HCT116 (cell line): ENCODE measurements around the gene BDH1. TPM values are rescaled to one million over a fixed set of nuclear protein-coding genes. Genes with fewer than 3 reads are reported as not detected.

Source experiments
- ATAC-seq: fragments of 200-7000 bp; cut with Tn5 transposase; 2 replicates; pipeline ENCODE4 v1.9.1; 2020; ENCODE audit warnings: mild to moderate bottlenecking, moderate library complexity
- BruUV-seq: library from RNA; stranded (reverse); fragments of 400-500 nt; replicated peaks from 2 replicates; lab custom pipeline; 2021; lab: Mats Ljungman, UMichigan
- CTCF ChIA-PET: fragments of 300-600 bp; sonication (Branson Sonifier 250); formaldehyde crosslinking; loops from one replicate; lab custom pipeline; 2021; ENCODE audit warnings: antibody characterized with exemption; lab: Charles Lee
- POLR2A ChIA-PET: fragments of 300-600, 350-600 bp; sonication (Branson Sonifier 250); formaldehyde crosslinking; loops from one replicate; lab custom pipeline; 2021; ENCODE audit warnings: antibody characterized with exemption; lab: Charles Lee
- RAD21 ChIA-PET, 2 experiments: fragments of 300-600 bp; sonication (Branson Sonifier 250); formaldehyde crosslinking; loops; one replicate each; lab custom pipeline; 2023; ENCODE audit warnings: low total read pairs in 2 of 2; ENCODE audit not compliant: uncharacterized antibody in 2 of 2, unreplicated experiment in 2 of 2, low non-redundant PET in 1 of 2; lab: Charles Lee
- DNase-seq: peaks from one replicate; pipeline ENCODE4 v3.0.0-alpha.2; 2010; ENCODE audit warnings: low read depth, low spot score
- H2AFZ ChIP-seq: fragments of 200-600 bp; shearing (Covaris generic), sonication (generic); 2 replicates; pipeline ENCODE4 v1.6.1; 2017; ENCODE audit warnings: low read depth, mixed run types, mixed read lengths, antibody characterized with exemption, low read length; ENCODE audit not compliant: poor library complexity, severe bottlenecking
- H3K27ac ChIP-seq: 2 replicates; pipeline ENCODE4 v1.5.1; 2012; ENCODE audit warnings: low read depth, low read length
- H3K27me3 ChIP-seq: fragments of 200-600 bp; sonication (generic); 2 replicates; pipeline ENCODE4 v1.6.1; 2016; ENCODE audit warnings: mixed run types, low read length, mixed read lengths; ENCODE audit not compliant: insufficient read depth
- H3K36me3 ChIP-seq, 2 experiments: fragments of 200-500 bp in 1 of 2; fragments of 200-600 bp in 1 of 2; sonication (Bioruptor generic) in 1 of 2; sonication (generic) in 1 of 2; 2 replicates each; pipeline versions ENCODE4 v1.5.1 to v1.6.1; 2014 to 2016; ENCODE audit warnings: low read length in 2 of 2, inconsistent platforms in 1 of 2, mixed read lengths in 1 of 2, mixed run types in 1 of 2; ENCODE audit not compliant: insufficient read depth in 2 of 2, control insufficient read depth in 1 of 2
- H3K4me1 ChIP-seq, 2 experiments: fragments of 200-600 bp in 1 of 2; sonication (generic) in 1 of 2; 2 replicates each; pipeline versions ENCODE4 v1.5.1 to v1.6.1; 2012 to 2017; ENCODE audit warnings: low read length in 2 of 2, inconsistent platforms in 1 of 2, mild to moderate bottlenecking in 1 of 2, mixed read lengths in 1 of 2, mixed run types in 1 of 2, moderate library complexity in 1 of 2; ENCODE audit not compliant: insufficient read depth in 2 of 2, control insufficient read depth in 1 of 2
- H3K4me2 ChIP-seq: fragments of 200-600 bp; sonication (generic); 2 replicates; pipeline ENCODE4 v1.6.1; 2017; ENCODE audit warnings: mixed run types, low read length, mixed read lengths
- H3K4me3 ChIP-seq, 2 experiments: fragments of 200-600 bp in 1 of 2; sonication (generic) in 1 of 2; replicated peaks in 1 of 2; 2 replicates each; pipeline ENCODE4 v1.5.1; 2011 to 2016; ENCODE audit warnings: low read length in 2 of 2, control low read depth in 1 of 2, low read depth in 1 of 2, mild to moderate bottlenecking in 1 of 2, mixed read lengths in 1 of 2, mixed run types in 1 of 2
- H3K79me2 ChIP-seq: fragments of 200-600 bp; sonication (generic); 2 replicates; pipeline ENCODE4 v1.6.1; 2017; ENCODE audit warnings: mild to moderate bottlenecking, mixed run types, low read length, moderate library complexity, mixed read lengths; ENCODE audit not compliant: insufficient read depth
- H3K9ac ChIP-seq: fragments of 200-600 bp; sonication (generic); 2 replicates; pipeline ENCODE4 v1.6.1; 2016; ENCODE audit warnings: low read length, mixed read lengths
- H3K9me2 ChIP-seq: fragments of 200-600 bp; sonication (generic), shearing (Covaris generic); 2 replicates; pipeline ENCODE4 v1.6.1; 2017; ENCODE audit warnings: mixed run types, mild to moderate bottlenecking, moderate library complexity; ENCODE audit not compliant: insufficient read depth
- H3K9me3 ChIP-seq, 2 experiments: fragments of 200-500 bp in 1 of 2; fragments of 200-600 bp in 1 of 2; sonication (Bioruptor generic) in 1 of 2; sonication (generic) in 1 of 2; 2 replicates each; pipeline ENCODE4 v1.6.1; 2014 to 2017; ENCODE audit warnings: low read length in 2 of 2, mixed read lengths in 2 of 2, inconsistent platforms in 1 of 2, low read depth in 1 of 2, mild to moderate bottlenecking in 1 of 2, mixed run types in 1 of 2, moderate library complexity in 1 of 2; ENCODE audit not compliant: control insufficient read depth in 1 of 2, insufficient read depth in 1 of 2
- H4K20me1 ChIP-seq: fragments of 200-600 bp; sonication (generic), shearing (Covaris generic); 2 replicates; pipeline ENCODE4 v1.6.1; 2017; ENCODE audit warnings: mixed run types, mild to moderate bottlenecking, moderate library complexity; ENCODE audit not compliant: insufficient read depth
- CBX3 ChIP-seq: IDR thresholded peaks from 2 replicates; pipeline ENCODE4 v1.6.1; 2012; ENCODE audit warnings: low read depth
- EGR1 ChIP-seq: IDR thresholded peaks from 2 replicates; pipeline ENCODE4 v1.6.1; 2012; ENCODE audit warnings: low read depth
- POLR2A ChIP-seq: IDR thresholded peaks from 2 replicates; pipeline ENCODE4 v1.7.0; 2011; ENCODE audit warnings: borderline replicate concordance; ENCODE audit not compliant: insufficient read depth, insufficient read length; ENCODE audit errors: extremely low read depth
- RAD21 ChIP-seq: IDR thresholded peaks from 2 replicates; pipeline ENCODE4 v1.6.1; 2012; ENCODE audit warnings: low read depth, mild to moderate bottlenecking
- SP1 ChIP-seq: IDR thresholded peaks from 2 replicates; pipeline ENCODE4 v1.6.1; 2012; ENCODE audit warnings: low read depth
- ZFX ChIP-seq: fragments of 450-650 bp; IDR thresholded peaks from 2 replicates; pipeline ENCODE4 v1.6.1; 2017
- intact Hi-C: fragments of 100-400 bp; cut with micrococcal nuclease; formaldehyde crosslinking; loops from 2 replicates; pipeline ENCODE4 v1.10.0; 2022
- total RNA-seq: library from RNA; stranded (reverse); gene quantifications from one replicate; pipeline ENCODE4 v1.2.1, GENCODE V29; 2021; ENCODE audit not compliant: unreplicated experiment
- TF ChIP-seq, protein P1 (sequence below): IDR thresholded peaks from 2 replicates; pipeline ENCODE4 v1.6.1; 2012
- TF ChIP-seq, protein P2 (sequence below): IDR thresholded peaks from 2 replicates; pipeline ENCODE4 v1.6.1; 2012; ENCODE audit warnings: low read depth
- TF ChIP-seq, protein P3 (sequence below), 3 experiments: fragments of 200-600 bp in 1 of 3; sonication (generic) in 1 of 3; IDR thresholded peaks in 2 of 3; conservative IDR thresholded peaks in 1 of 3; 2 replicates each; pipeline ENCODE4 v1.5.1; 2012 to 2017; ENCODE audit warnings: low read depth in 2 of 3, low read length in 2 of 3, antibody characterized with exemption in 1 of 3, borderline replicate concordance in 1 of 3, control low read depth in 1 of 3, mild to moderate bottlenecking in 1 of 3, mixed read lengths in 1 of 3, mixed run types in 1 of 3, moderate library complexity in 1 of 3; ENCODE audit not compliant: insufficient read depth in 1 of 3

The BDH1 gene
- total RNA-seq, 1 experiment from 2014 or later: 26.6 TPM

GRCh38 chr3:197475997-197476525, 79.7 kb downstream of the BDH1 start:
- TF ChIP-seq, protein P1, sequence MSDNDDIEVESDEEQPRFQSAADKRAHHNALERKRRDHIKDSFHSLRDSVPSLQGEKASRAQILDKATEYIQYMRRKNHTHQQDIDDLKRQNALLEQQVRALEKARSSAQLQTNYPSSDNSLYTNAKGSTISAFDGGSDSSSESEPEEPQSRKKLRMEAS: no peak
- no peak for TF ChIP-seq POLR2A
- TF ChIP-seq, protein P2, sequence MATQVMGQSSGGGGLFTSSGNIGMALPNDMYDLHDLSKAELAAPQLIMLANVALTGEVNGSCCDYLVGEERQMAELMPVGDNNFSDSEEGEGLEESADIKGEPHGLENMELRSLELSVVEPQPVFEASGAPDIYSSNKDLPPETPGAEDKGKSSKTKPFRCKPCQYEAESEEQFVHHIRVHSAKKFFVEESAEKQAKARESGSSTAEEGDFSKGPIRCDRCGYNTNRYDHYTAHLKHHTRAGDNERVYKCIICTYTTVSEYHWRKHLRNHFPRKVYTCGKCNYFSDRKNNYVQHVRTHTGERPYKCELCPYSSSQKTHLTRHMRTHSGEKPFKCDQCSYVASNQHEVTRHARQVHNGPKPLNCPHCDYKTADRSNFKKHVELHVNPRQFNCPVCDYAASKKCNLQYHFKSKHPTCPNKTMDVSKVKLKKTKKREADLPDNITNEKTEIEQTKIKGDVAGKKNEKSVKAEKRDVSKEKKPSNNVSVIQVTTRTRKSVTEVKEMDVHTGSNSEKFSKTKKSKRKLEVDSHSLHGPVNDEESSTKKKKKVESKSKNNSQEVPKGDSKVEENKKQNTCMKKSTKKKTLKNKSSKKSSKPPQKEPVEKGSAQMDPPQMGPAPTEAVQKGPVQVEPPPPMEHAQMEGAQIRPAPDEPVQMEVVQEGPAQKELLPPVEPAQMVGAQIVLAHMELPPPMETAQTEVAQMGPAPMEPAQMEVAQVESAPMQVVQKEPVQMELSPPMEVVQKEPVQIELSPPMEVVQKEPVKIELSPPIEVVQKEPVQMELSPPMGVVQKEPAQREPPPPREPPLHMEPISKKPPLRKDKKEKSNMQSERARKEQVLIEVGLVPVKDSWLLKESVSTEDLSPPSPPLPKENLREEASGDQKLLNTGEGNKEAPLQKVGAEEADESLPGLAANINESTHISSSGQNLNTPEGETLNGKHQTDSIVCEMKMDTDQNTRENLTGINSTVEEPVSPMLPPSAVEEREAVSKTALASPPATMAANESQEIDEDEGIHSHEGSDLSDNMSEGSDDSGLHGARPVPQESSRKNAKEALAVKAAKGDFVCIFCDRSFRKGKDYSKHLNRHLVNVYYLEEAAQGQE: no peak
- TF ChIP-seq RAD21: no peak
- TF ChIP-seq CBX3: no peak
- no peak for TF ChIP-seq ZFX
- TF ChIP-seq, protein P3, sequence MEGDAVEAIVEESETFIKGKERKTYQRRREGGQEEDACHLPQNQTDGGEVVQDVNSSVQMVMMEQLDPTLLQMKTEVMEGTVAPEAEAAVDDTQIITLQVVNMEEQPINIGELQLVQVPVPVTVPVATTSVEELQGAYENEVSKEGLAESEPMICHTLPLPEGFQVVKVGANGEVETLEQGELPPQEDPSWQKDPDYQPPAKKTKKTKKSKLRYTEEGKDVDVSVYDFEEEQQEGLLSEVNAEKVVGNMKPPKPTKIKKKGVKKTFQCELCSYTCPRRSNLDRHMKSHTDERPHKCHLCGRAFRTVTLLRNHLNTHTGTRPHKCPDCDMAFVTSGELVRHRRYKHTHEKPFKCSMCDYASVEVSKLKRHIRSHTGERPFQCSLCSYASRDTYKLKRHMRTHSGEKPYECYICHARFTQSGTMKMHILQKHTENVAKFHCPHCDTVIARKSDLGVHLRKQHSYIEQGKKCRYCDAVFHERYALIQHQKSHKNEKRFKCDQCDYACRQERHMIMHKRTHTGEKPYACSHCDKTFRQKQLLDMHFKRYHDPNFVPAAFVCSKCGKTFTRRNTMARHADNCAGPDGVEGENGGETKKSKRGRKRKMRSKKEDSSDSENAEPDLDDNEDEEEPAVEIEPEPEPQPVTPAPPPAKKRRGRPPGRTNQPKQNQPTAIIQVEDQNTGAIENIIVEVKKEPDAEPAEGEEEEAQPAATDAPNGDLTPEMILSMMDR (IDR thresholded peaks at IDR 0.05 in 2 of 3, conservative IDR thresholded peaks at IDR 0.05 in 1 of 3; ENCODE audit: borderline replicate concordance in 1 of 3, insufficient read depth in 1 of 3, low read depth in 2 of 3, low read length in 2 of 3): no peak
- TF ChIP-seq SP1: no peak
- TF ChIP-seq EGR1: no peak
- TF ChIP-seq, all 23 proteins: peak for 0
- H3K27ac ChIP-seq: no peak overlapping the region
- no peak overlapping the region for H3K9ac ChIP-seq
- H3K27me3 ChIP-seq: no peaks in the 10 kb centered on the region
- ChIA-PET CTCF (no interaction called here), POLR2A (no interaction called here), RAD21 (no interaction called here)
- no peaks in the 10 kb centered on the region for H3K36me3 ChIP-seq
- H2AFZ ChIP-seq: no peak overlapping the region
- H3K4me1 ChIP-seq: peaks cover 9 to 27% of the 10 kb centered on the region in 2 experiments
- no peaks in the 10 kb centered on the region for H3K79me2 ChIP-seq
- no peaks in the 10 kb centered on the region for H4K20me1 ChIP-seq
- H3K4me2 ChIP-seq: no peak overlapping the region
- DNase-seq (no peak), ATAC-seq (no peak)
- BruUV-seq: no TSS peak
- no peaks in the 10 kb centered on the region for H3K9me3 ChIP-seq
- intact Hi-C loops: no loop called here
- no peaks in the 10 kb centered on the region for H3K9me2 ChIP-seq
- H3K4me3 ChIP-seq: no peak overlapping the region
